ENCODE data around the gene BPIFA2. TPM values are rescaled to one million over a fixed set of nuclear protein-coding genes. Genes with fewer than 3 reads are reported as not detected.

Gene BPIFA2
- total RNA-seq, 1 experiment from 2014 or later, result not detected

DNA sequence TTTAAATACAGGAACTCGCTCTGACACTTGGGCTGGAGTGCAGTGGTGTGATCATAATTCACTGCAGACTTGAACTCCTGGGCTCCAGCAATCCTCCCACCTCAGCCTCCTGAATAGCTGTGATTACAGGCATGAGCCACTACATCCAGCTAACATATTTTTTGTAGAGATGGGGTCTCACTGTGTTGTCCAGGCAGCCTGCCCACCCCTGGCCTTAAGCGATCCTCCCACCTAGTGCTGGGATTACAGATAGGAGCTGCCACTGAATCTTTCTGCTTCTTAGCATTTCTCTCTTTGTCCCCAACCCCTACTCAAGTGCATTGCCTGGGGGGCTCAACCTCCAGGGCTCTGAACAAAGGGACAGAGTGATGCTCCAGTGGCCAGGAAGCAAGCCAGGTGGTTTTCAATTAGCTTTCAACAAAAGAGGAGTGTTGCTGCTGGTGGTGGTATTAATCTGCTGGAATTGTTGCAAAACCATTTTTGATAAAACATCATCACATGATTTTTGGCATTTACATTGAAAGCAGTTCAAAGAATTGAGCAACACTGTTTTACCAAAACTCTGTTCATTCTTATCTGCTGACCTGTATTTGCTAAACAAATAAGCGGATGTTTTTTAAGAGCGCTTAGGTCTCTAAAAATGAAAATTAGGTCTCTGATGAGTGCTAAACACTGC, 40.4 kb upstream of the BPIFA2 start:
- no peak overlapping the region for H2AFZ ChIP-seq (ENCODE audit: low read length)
- no peak overlapping the region for H2BK20ac ChIP-seq (ENCODE audit: low read depth, low read length, poor library complexity, severe bottlenecking)
- no peak overlapping the region for H3K14ac ChIP-seq (ENCODE audit: insufficient read depth, low read length)
- H3K79me1 ChIP-seq (ENCODE audit: insufficient read depth, low read depth, low read length, poor library complexity, severe bottlenecking), result no peaks in the 10 kb centered on the region
- H3K27me3 Mint-ChIP-seq (ENCODE audit: low read depth), result peaks cover 42% of the 10 kb centered on the region
- H2BK15ac ChIP-seq (ENCODE audit: low read depth, low read length), result no peak overlapping the region
- no peak for TF ChIP-seq CTCF (conservative IDR thresholded peaks at IDR 0.05)
- no CpG with 5 or more reads among the region's 4 CpGs for WGBS (ENCODE audit: extremely low coverage, insufficient read length, low lambda C conversion rate)
- H3K4me1 ChIP-seq (ENCODE audit: insufficient read depth, low read length), result no peaks in the 10 kb centered on the region
- H3K36me3 Mint-ChIP-seq (ENCODE audit: insufficient read depth in 1 of 3, low read depth in 3 of 3), result no peaks in the 10 kb centered on the region
- no peak overlapping the region for H3K4me3 Mint-ChIP-seq
- H4K5ac ChIP-seq (ENCODE audit: insufficient read length, low read depth, low read length), result no peak overlapping the region
- no peaks in the 10 kb centered on the region for H3K27me3 ChIP-seq (ENCODE audit: insufficient read depth, low read length)
- H3K9ac ChIP-seq (ENCODE audit: extremely low read depth, insufficient read length, low read length), result no peak overlapping the region
- H3K9me3 ChIP-seq (ENCODE audit: control insufficient read depth, low read depth, low read length), result no peaks in the 10 kb centered on the region
- no peak overlapping the region for H2BK5ac ChIP-seq (ENCODE audit: insufficient read length, low read length)
- H4K91ac ChIP-seq (ENCODE audit: insufficient read length, low read depth, low read length), result no peak overlapping the region
- no peaks in the 10 kb centered on the region for H3K23me2 ChIP-seq (ENCODE audit: insufficient read length, low read depth, low read length, poor library complexity, severe bottlenecking)
- no peak overlapping the region for H3K27ac Mint-ChIP-seq
- no peak overlapping the region for H3K23ac ChIP-seq (ENCODE audit: insufficient read length, low read depth, low read length)
- H3K18ac ChIP-seq (ENCODE audit: insufficient read length, low read depth, low read length), result no peak overlapping the region
- H3K56ac ChIP-seq (ENCODE audit: insufficient read length, low read depth, low read length), result no peak overlapping the region
- H2BK12ac ChIP-seq (ENCODE audit: insufficient read length, low read depth, low read length), result no peak overlapping the region
- H4K20me1 ChIP-seq (ENCODE audit: control insufficient read depth, insufficient read depth, insufficient read length), result no peaks in the 10 kb centered on the region
- no peak for DNase-seq
- H3K4me2 ChIP-seq (ENCODE audit: insufficient read depth, insufficient read length, low read length), result no peak overlapping the region
- H3T11ph ChIP-seq (ENCODE audit: low read length), result no peak overlapping the region
- H3K4ac ChIP-seq (ENCODE audit: low read depth, low read length), result no peak overlapping the region
- H2AK5ac ChIP-seq (ENCODE audit: insufficient read length, low read length), result no peak overlapping the region
- H3K9me3 Mint-ChIP-seq, result peaks cover 4 to 9% of the 10 kb centered on the region in 2 experiments; a peak in 4 of 5 replicates
- H3K79me2 ChIP-seq (ENCODE audit: insufficient read depth, low read length), result no peaks in the 10 kb centered on the region
- H3K27ac ChIP-seq (ENCODE audit: insufficient read length, low read depth, low read length), result no peak overlapping the region
- no peak overlapping the region for H2BK120ac ChIP-seq (ENCODE audit: low read depth, low read length, poor library complexity, severe bottlenecking)
- no peak overlapping the region for H4K8ac ChIP-seq (replicated peaks; ENCODE audit: insufficient read length, low read depth, low read length)
- H3K4me1 Mint-ChIP-seq, result peaks cover 4 to 5% of the 10 kb centered on the region in 2 experiments; a peak in 2 of 4 replicates
